ENCODE results near the gene TXNDC16. TPM values are rescaled to one million over a fixed set of nuclear protein-coding genes. Genes with fewer than 3 reads are reported as not detected.

Gene TXNDC16
- total and polyA plus RNA-seq, 9 of the 15 experiments (the other 6 are each of a cell fraction or from before 2014, with no cell fraction given), result 1.8 to 6.2 (median 4.9) TPM

DNA sequence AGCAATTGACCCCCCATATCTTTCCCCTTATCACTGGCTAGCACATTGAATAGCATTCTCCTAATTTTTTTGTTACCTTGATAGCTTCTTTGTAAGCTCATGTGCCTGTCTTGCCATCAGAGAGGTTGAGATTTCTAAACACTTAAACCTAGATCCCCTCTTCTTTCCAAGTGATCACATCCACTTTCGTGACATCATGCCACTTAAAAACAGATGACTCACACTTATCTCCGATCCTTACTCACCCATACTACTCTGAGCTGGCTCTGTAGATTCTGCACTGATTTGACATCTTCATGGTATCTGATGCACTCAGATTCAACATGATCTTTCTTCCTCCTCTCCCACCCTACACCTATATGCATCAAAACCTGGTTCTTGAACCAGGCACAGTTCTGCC lies 10.8 kb upstream of the TXNDC16 start (continued):
- TF ChIP-seq ARID1B (IDR thresholded peaks at IDR 0.05) (peak; percentile 59), TFAM (CRISPR knock-in tag; conservative IDR thresholded peaks at IDR 0.05) (no peak), FOSL1 (tag; conservative IDR thresholded peaks at IDR 0.05) (peak; percentile 90), KDM1A (IDR thresholded peaks at IDR 0.05) (peak; percentile 92 to 93), HDAC1 (IDR thresholded peaks at IDR 0.05) (peak in 1 of 2 experiments; percentile 62; a peak in 1 of 4 replicates), C11orf30 (IDR thresholded peaks at IDR 0.05; ENCODE audit: low read depth) (peak; percentile 28; the same call in 1 of the 2 replicates)

DNA sequence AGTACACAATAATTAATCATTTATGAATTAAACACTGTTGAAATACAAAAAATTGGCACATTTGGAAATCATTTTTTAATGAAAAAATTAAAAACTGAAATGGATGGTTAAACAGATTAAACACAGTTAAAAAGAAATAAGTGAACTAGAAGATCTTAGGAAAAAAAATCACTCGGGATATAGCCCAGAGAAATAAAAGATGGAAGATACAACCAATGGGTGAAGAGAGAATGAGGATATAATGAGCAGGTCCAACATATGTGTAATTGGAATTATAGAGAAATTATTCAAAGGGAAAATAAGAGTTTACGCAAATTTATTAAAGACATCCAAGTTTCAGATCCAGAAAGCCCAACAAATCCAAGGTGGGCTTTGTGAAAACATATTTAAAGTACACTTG lies 6.4 kb upstream of the TXNDC16 start:
- no peak for DNase-seq (ENCODE audit: extremely low read depth in 1 of 4, low spot score in 3 of 4)
- no peaks in the 10 kb centered on the region for H3K79me2 ChIP-seq (ENCODE audit: control insufficient read depth, insufficient read depth, low read length)
- BruUV-seq (replicated peaks), result no TSS peak
- no peak overlapping the region for H3K4me3 ChIP-seq
- H4K20me1 ChIP-seq (replicated peaks; ENCODE audit: control insufficient read depth, insufficient read depth, low read length), result no peaks in the 10 kb centered on the region
- ChIA-PET POLR2A (no interaction called here), CTCF (ENCODE audit: low intra/inter-chr PET ratio) (no interaction called here)
- intact Hi-C loops (cut with micrococcal nuclease), result no loop called here
- ATAC-seq, result no peak
- no peak overlapping the region for H2AFZ ChIP-seq (ENCODE audit: low read depth, low read length)
- H3K9ac ChIP-seq (ENCODE audit: insufficient read depth in 1 of 2, low read depth in 2 of 2, low read length in 2 of 2), result no peak overlapping the region
- in situ Hi-C loops (cut with MboI), result no loop called here
- H3K27me3 ChIP-seq (ENCODE audit: control insufficient read depth in 2 of 2, insufficient read depth in 2 of 2, low read length in 2 of 2), result no peaks in the 10 kb centered on the region
- no peak overlapping the region for H3K27ac ChIP-seq (ENCODE audit: extremely low read depth, low read depth, low read length)
- no peak overlapping the region for H3K4me2 ChIP-seq (ENCODE audit: insufficient read depth, low read length)
- H3K36me3 ChIP-seq (ENCODE audit: control insufficient read depth, insufficient read depth, low read length), result no peaks in the 10 kb centered on the region
- TF ChIP-seq BRD9 (IDR thresholded peaks at IDR 0.05; ENCODE audit: low read depth, partially characterized antibody) (no peak), CXXC5 (CRISPR knock-in tag; IDR thresholded peaks at IDR 0.05) (no peak), ELF1 (tag; IDR thresholded peaks at IDR 0.05) (no peak), DMBX1 (CRISPR knock-in tag; IDR thresholded peaks at IDR 0.05; ENCODE audit: borderline replicate concordance) (no peak), ARID2 (IDR thresholded peaks at IDR 0.05) (no peak), ZNF224 (CRISPR knock-in tag; IDR thresholded peaks at IDR 0.05) (no peak), KAT7 (CRISPR knock-in tag; IDR thresholded peaks at IDR 0.05; ENCODE audit: borderline replicate concordance) (no peak)
- TF ChIP-seq, protein P1, sequence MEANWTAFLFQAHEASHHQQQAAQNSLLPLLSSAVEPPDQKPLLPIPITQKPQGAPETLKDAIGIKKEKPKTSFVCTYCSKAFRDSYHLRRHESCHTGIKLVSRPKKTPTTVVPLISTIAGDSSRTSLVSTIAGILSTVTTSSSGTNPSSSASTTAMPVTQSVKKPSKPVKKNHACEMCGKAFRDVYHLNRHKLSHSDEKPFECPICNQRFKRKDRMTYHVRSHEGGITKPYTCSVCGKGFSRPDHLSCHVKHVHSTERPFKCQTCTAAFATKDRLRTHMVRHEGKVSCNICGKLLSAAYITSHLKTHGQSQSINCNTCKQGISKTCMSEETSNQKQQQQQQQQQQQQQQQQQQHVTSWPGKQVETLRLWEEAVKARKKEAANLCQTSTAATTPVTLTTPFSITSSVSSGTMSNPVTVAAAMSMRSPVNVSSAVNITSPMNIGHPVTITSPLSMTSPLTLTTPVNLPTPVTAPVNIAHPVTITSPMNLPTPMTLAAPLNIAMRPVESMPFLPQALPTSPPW (CRISPR knock-in tag; IDR thresholded peaks at IDR 0.05), result no peak
- TF ChIP-seq, protein P2, sequence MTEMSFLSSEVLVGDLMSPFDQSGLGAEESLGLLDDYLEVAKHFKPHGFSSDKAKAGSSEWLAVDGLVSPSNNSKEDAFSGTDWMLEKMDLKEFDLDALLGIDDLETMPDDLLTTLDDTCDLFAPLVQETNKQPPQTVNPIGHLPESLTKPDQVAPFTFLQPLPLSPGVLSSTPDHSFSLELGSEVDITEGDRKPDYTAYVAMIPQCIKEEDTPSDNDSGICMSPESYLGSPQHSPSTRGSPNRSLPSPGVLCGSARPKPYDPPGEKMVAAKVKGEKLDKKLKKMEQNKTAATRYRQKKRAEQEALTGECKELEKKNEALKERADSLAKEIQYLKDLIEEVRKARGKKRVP (CRISPR knock-in tag; IDR thresholded peaks at IDR 0.05), result no peak
- TF ChIP-seq, protein P3, sequence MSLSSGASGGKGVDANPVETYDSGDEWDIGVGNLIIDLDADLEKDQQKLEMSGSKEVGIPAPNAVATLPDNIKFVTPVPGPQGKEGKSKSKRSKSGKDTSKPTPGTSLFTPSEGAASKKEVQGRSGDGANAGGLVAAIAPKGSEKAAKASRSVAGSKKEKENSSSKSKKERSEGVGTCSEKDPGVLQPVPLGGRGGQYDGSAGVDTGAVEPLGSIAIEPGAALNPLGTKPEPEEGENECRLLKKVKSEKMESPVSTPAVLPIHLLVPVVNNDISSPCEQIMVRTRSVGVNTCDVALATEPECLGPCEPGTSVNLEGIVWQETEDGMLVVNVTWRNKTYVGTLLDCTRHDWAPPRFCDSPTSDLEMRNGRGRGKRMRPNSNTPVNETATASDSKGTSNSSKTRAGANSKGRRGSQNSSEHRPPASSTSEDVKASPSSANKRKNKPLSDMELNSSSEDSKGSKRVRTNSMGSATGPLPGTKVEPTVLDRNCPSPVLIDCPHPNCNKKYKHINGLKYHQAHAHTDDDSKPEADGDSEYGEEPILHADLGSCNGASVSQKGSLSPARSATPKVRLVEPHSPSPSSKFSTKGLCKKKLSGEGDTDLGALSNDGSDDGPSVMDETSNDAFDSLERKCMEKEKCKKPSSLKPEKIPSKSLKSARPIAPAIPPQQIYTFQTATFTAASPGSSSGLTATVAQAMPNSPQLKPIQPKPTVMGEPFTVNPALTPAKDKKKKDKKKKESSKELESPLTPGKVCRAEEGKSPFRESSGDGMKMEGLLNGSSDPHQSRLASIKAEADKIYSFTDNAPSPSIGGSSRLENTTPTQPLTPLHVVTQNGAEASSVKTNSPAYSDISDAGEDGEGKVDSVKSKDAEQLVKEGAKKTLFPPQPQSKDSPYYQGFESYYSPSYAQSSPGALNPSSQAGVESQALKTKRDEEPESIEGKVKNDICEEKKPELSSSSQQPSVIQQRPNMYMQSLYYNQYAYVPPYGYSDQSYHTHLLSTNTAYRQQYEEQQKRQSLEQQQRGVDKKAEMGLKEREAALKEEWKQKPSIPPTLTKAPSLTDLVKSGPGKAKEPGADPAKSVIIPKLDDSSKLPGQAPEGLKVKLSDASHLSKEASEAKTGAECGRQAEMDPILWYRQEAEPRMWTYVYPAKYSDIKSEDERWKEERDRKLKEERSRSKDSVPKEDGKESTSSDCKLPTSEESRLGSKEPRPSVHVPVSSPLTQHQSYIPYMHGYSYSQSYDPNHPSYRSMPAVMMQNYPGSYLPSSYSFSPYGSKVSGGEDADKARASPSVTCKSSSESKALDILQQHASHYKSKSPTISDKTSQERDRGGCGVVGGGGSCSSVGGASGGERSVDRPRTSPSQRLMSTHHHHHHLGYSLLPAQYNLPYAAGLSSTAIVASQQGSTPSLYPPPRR (CRISPR knock-in tag; IDR thresholded peaks at IDR 0.05; ENCODE audit: borderline replicate concordance), result no peak
- FAIRE-seq, result no peak
- H3K9me1 ChIP-seq (ENCODE audit: control insufficient read depth, insufficient read depth, low read length), result no peaks in the 10 kb centered on the region
- 12% methylated on average over 2 of the region's 2 CpGs for WGBS (ENCODE audit: insufficient coverage, low coverage, missing lambda C conversion rate)
- H3K9me3 ChIP-seq (replicated peaks; ENCODE audit: control insufficient read depth, insufficient read depth, low read depth, low read length), result no peaks in the 10 kb centered on the region
- peaks cover 0 to 1% of the 10 kb centered on the region in 2 experiments; a peak in 3 of 5 replicates for H3K4me1 ChIP-seq (replicated peaks in 1 of 2; ENCODE audit: control insufficient read depth in 2 of 2, insufficient read depth in 2 of 2, low read length in 2 of 2)

Measured in K562 (cell line).